GM19467 (cell line): ENCODE results near the gene HOXC9.

Source experiments
- ATAC-seq: cut with Tn5 transposase; IDR thresholded peaks from one replicate; pipeline ENCODE4 v1.9.1; 2021; ENCODE audit warnings: mild to moderate bottlenecking, moderate library complexity; ENCODE audit not compliant: unreplicated experiment

The HOXC9 gene

DNA sequence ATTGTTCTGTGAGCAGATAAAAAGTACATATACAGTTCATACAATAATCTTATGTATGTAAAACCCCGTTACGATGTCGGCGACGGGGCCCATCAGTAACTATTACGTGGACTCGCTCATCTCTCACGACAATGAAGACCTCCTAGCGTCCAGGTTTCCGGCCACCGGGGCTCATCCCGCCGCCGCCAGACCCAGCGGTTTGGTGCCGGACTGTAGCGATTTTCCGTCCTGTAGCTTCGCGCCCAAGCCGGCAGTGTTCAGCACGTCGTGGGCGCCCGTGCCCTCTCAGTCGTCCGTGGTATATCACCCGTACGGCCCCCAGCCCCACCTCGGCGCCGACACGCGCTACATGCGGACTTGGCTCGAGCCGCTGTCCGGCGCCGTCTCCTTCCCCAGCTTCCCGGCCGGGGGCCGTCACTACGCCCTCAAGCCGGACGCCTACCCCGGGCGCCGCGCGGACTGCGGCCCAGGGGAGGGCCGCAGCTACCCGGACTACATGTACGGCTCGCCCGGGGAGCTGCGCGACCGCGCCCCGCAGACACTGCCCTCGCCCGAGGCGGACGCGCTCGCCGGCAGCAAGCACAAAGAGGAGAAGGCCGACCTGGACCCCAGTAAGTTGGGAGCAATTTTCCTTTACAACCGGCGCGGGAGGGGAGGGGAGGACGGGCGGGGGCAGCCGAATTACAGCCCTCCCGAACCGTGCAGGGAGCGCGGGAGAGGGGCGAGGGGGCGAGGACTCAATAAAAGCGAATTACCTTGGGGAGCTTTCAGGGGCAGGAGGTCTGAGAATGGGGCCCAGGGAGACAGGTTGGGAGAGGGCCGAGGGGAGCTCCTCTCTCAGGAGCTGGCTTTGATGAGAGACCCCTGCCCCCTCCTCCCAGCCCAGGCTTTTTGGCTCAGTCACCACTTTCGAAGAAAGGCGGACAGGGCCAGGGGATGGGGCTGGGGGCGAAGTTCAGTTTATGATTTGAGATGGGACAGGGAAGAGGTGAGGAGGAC, at the start of gene HOXC9:
Gene HOXC9 (plus strand): TSS at position 46 of the 999 bp plus-strand sequence. CDS start 28 bp downstream, at position 74.
- ATAC-seq, result no peak

DNA sequence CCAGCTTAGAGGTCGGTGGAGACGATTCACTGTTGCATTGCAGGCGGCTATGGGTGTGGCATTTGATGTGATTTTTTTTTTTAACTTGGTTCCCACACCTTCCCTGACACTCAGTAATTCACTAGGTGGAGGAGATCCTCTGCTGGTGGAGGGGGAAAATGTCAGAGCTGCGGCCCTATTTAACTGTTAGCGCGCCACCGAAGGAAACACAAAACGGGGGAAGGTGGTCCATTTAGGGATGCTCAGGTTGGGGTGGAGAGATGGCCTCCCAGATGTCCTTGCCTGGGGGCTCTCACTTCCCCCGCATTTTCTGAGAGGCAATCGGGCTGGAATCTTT, 49.6 kb upstream of the HOXC9 start:
- no peak for ATAC-seq

DNA sequence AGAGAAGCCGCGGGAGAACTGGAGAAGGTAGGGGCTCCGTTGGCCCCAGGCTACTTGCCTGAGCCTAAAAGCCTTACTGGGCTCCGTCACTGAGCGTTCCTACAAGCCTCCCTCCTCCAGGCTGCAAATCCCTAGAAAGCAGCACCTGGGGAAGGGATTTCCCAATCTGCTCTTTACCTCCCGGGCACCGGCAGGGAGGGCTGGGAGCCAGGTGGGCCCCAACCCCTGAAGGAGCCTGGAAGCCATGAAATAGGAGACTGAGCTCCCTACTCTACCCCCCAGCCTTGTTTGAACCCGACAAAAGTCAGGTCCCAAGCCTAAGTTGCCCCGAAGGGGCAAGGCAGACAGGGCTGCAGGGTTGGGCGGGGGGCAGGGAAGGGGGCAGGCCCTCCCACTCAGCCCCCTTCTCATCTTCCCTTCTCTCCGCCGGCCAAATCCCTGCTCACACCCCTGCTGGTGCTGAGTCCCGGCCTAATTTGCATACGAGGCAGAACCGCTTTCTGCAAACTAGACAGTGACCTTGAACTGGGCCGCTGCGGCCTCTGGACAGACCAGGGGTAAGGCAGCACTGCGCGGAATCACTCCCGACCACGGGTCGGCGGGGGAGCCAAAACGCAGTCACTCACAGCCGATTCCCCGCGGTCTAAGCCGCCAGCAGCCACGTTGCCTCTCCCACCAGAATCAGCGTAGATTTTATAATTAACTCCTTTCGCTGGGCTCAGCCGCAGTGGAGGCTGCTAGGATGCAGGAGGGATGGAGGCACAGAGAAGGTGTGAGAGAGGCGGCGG, 49.0 kb upstream of the HOXC9 start:
- ATAC-seq, result no peak

- ATAC-seq, result no peak
Measured at GRCh38 chr12:53951577-53952334, 48.2 kb upstream of the HOXC9 start.

GRCh38 chr12:53952335-53952694, 47.6 kb upstream of the HOXC9 start:
- no peak for ATAC-seq

DNA sequence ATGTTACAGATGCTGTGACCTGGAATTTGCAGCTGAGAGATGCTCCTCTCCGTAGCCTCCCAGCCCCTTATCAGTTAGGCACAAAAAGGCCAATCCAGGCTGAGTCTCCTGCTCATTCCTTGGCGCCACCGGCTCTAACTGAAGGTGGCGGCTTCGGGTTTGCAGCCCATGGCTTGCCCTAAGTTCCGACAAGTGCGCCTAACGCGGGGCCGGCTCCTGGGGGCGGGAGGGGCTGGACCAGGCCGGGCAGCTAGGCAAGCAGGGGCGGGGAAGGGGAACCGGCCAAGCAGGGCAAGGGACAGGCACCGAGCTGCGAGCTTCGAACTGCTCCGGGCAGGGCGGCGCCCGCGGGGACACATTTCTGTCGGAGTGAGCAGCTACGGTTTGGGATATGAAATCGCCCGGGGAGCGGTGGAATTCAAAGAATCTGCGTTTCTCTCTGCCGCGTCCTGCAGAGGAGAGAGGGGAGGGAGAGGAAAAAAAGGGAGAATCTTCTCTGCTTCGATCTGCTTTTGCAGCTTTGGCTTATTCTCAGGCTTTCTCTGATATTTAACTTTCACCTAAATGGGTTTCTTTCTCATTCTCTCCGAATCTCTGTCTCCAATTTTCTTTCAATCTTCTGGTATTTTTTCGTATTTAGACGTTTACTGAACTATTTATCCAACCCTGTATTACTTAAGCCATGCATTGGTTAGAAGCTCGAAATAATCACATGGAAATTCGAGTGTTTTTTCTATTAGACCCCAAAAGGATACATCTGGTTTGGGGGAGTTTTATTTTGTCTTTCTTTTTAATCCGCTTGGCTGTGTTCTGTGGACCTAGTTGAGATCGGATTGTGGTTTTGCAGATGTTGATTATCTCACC, 46.9 kb upstream of the HOXC9 start:
- ATAC-seq, result no peak

DNA sequence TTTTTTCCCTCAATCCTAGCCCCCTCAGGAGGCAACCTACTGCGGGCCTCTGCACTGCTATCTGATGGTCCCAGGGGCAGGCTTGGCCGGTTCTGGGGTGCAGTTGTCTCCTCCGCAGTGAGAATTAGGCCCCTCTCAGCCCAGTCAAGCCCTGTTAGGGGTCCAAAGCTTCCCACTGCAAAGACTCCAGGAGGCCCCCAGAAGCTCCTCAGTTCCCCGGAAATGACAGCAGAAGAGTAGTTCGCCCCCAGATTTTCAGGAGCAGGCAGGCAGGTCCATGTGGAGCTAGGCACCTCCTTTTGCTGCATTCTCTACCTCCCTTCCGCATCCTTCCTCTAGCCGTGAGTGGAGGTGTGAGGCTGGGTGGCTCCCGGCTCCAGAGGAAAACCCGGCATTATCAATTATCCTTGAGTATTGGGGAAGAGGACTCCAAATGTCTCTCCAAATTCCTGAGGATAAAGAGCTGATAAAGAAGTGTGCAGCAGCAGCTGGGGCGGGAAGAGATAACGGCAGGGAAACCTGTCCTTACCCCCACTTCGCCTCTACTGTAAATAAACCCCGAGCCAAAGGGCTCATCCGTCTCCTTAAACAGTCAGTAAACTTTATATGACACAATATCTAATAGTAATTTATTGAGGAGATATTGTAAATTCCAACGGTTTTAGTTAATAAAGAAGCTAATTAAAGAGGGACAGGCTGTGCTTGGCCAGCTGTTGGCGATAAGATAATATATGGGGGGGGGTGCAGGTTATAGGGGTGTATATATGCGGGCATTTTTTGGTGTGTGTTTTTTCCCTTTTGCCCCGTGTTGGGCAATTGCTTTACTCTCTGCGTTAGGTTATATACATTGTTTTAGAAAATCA, 45.9 kb upstream of the HOXC9 start:
- no peak for ATAC-seq

DNA sequence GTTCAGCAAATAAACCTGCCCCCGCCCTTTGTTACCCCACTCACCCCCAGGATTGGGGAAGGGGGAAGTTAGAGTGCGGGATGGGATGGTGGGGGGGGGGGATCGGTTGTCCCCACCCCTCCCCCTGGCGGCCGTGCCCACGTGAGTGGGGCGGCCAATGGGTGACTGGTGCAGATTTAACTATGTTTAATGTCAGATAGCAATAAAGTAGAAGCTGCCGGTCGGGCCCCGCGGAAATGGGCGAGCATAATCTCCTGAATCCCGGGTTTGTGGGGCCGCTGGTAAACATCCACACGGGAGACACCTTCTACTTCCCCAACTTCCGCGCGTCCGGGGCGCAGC, 45.3 kb upstream of the HOXC9 start, which contains the start of gene HOXC12:
Gene HOXC12 (plus strand): TSS at position 210 of the 342 bp plus-strand sequence. CDS start 27 bp downstream, at position 237.
- ATAC-seq, result no peak

DNA sequence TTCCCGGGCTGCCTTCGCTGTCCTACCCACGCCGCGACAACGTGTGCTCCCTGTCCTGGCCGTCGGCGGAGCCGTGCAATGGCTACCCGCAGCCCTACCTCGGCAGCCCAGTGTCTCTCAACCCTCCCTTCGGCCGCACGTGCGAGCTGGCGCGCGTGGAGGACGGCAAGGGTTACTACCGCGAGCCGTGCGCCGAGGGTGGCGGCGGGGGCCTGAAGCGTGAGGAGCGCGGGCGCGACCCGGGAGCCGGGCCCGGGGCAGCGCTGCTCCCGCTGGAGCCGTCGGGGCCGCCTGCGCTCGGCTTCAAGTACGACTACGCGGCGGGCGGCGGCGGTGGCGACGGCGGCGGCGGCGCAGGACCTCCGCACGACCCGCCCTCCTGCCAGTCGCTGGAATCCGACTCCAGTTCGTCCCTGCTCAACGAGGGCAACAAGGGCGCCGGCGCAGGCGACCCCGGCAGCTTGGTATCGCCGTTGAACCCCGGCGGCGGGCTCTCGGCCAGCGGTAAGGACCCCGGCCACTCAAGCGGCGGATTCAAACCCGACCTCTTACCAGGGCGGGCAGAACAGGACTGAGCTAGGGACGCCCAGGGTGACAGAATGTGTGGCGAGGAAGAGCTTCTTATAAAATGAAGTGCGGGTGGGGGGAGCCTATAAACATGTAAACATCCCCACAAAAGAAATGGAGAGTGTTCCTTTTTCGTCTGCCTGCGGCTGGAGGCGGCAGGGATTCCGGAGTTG, 44.8 kb upstream of the HOXC9 start:
- no peak for ATAC-seq

GRCh38 chr12:53955776-53956250, 44.1 kb upstream of the HOXC9 start:
- no peak for ATAC-seq

DNA sequence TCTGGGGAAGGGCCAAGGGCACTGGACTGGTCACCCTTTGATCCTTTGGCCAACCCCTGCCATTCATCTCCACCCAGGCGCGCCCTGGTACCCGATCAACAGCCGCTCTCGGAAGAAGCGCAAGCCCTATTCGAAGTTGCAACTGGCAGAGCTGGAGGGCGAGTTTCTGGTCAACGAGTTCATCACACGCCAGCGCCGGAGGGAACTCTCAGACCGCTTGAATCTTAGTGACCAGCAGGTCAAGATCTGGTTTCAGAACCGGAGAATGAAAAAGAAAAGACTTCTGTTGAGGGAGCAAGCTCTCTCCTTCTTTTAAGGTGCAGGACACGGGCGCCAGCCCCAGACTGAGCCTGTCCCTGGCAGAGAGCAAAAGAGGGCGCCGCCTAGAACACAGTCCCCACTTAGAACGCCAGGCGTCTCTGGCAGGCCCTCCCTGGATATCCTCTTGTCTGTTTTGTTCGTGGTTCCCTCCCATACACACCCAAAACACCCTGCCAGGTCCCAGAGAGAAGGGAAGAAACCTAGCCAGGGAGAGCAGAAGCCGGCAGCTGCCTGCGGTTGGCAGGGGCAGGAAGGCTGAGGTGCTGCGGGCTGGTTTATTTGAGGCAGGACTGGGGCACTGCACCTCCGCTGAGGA, 43.6 kb upstream of the HOXC9 start:
- no peak for ATAC-seq

- ATAC-seq, result no peak
Measured at GRCh38 chr12:53956914-53957536, 42.9 kb upstream of the HOXC9 start.

DNA sequence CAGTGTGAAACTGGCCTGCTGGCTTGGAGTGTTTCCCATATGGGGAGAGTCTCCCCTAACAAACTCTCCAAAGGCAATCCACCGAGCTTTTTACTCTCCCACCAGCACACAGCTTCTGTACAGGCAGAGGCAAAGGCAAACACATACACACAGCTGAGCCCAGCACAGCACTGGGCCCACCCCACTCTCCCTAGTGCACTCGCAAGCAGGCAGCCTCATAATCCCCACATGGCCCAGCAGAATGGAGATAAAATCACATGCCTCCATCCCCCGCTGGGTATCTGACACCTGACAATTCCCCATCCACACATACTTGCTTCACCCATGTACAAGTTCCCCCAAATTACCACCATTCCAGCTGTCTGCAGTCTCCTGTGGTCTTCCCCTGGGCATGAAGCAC, 41.8 kb upstream of the HOXC9 start:
- no peak for ATAC-seq

- ATAC-seq, result no peak
Measured at GRCh38 chr12:53959314-53959713, 40.6 kb upstream of the HOXC9 start.

- ATAC-seq, result no peak
Measured at GRCh38 chr12:53960187-53961024, 39.6 kb upstream of the HOXC9 start.

GRCh38 chr12:53961025-53961761, 38.8 kb upstream of the HOXC9 start:
- no peak for ATAC-seq
